Caco-2 (cell line): ENCODE measurements around the gene TM4SF20. TPM values are rescaled to one million over a fixed set of nuclear protein-coding genes. Genes with fewer than 3 reads are reported as not detected.

ENCODE experiments used
- BruUV-seq: library from RNA; stranded (reverse); fragments of 400-500 nt; replicated peaks from 2 replicates; lab custom pipeline; 2021; lab: Mats Ljungman, UMichigan
- CTCF ChIA-PET: fragments of 300-600 bp; sonication (Branson Sonifier 250); formaldehyde crosslinking; loops from one replicate; lab custom pipeline; 2022; ENCODE audit warnings: antibody characterized with exemption; lab: Charles Lee
- POLR2A ChIA-PET: fragments of 300-600 bp; sonication (Branson Sonifier 250); formaldehyde crosslinking; loops from one replicate; lab custom pipeline; 2022; ENCODE audit warnings: antibody characterized with exemption; lab: Charles Lee
- DNase-seq, 2 experiments: peaks; one replicate each; pipeline versions ENCODE4 v3.0.0 to v3.0.0-alpha.2; 2020 to 2022
- H3K27me3 ChIP-seq: replicated peaks from 2 replicates; pipeline ENCODE4 v1.6.0; 2011; ENCODE audit warnings: low read length; ENCODE audit not compliant: control insufficient read depth, insufficient read depth
- H3K36me3 ChIP-seq: 2 replicates; pipeline ENCODE4 v1.5.1; 2011; ENCODE audit warnings: low read length; ENCODE audit not compliant: control insufficient read depth, insufficient read depth
- H3K4me1 ChIP-seq: fragments of 250-450 bp; sonication (Bioruptor Pico); 2 replicates; pipeline ENCODE4 v1.5.1; 2020; ENCODE audit warnings: mild to moderate bottlenecking
- H3K4me3 ChIP-seq: 2 replicates; pipeline ENCODE4 v1.5.1; 2011; ENCODE audit warnings: low read depth, mild to moderate bottlenecking, control low read depth, low read length
- H3K9me3 ChIP-seq: fragments of 250-450 bp; sonication (Bioruptor Pico); 2 replicates; pipeline ENCODE4 v1.5.1; 2020; ENCODE audit warnings: mild to moderate bottlenecking, moderate library complexity
- H3K27ac Mint-ChIP-seq: one replicate; pipeline ENCODE4 v1.8.0; 2022; ENCODE audit warnings: mixed read lengths; ENCODE audit not compliant: unreplicated experiment
- H3K27me3 Mint-ChIP-seq: one replicate; pipeline ENCODE4 v1.8.0; 2022; ENCODE audit warnings: mixed read lengths; ENCODE audit not compliant: insufficient read depth, unreplicated experiment
- H3K36me3 Mint-ChIP-seq: one replicate; pipeline ENCODE4 v1.8.0; 2022; ENCODE audit warnings: mild to moderate bottlenecking, mixed read lengths; ENCODE audit not compliant: insufficient read depth, unreplicated experiment
- H3K4me1 Mint-ChIP-seq: one replicate; pipeline ENCODE4 v1.8.0; 2022; ENCODE audit warnings: low read depth, mixed read lengths; ENCODE audit not compliant: unreplicated experiment
- H3K4me3 Mint-ChIP-seq: one replicate; pipeline ENCODE4 v1.8.0; 2022; ENCODE audit warnings: mild to moderate bottlenecking, moderate library complexity, mixed read lengths; ENCODE audit not compliant: unreplicated experiment
- H3K9me3 Mint-ChIP-seq: one replicate; pipeline ENCODE4 v1.8.0; 2022; ENCODE audit warnings: mixed read lengths; ENCODE audit not compliant: unreplicated experiment
- intact Hi-C: fragments of 100-400 bp; cut with micrococcal nuclease; formaldehyde crosslinking; loops from one replicate; pipeline ENCODE4 v1.10.0; 2022; ENCODE audit not compliant: unreplicated experiment
- total RNA-seq: library from RNA; stranded (reverse); gene quantifications from 2 replicates; pipeline ENCODE4 v1.2.3, GENCODE V29; 2022
- TF ChIP-seq, protein P1 (sequence below), 2 experiments: fragments of 200-600 bp in 1 of 2; IDR thresholded peaks; 1 replicate in 1 of 2; 2 replicates in 1 of 2; pipeline versions ENCODE4 v1.5.1 to v1.8.0; 2011 to 2022; ENCODE audit warnings: antibody characterized with exemption in 1 of 2, control low read depth in 1 of 2, inconsistent platforms in 1 of 2, low read depth in 1 of 2, low read length in 1 of 2, mild to moderate bottlenecking in 1 of 2, moderate library complexity in 1 of 2; ENCODE audit not compliant: insufficient read depth in 1 of 2, severe bottlenecking in 1 of 2, unreplicated experiment in 1 of 2

Gene TM4SF20
- total RNA-seq, 1 experiment from 2014 or later, result 0.20 TPM

DNA sequence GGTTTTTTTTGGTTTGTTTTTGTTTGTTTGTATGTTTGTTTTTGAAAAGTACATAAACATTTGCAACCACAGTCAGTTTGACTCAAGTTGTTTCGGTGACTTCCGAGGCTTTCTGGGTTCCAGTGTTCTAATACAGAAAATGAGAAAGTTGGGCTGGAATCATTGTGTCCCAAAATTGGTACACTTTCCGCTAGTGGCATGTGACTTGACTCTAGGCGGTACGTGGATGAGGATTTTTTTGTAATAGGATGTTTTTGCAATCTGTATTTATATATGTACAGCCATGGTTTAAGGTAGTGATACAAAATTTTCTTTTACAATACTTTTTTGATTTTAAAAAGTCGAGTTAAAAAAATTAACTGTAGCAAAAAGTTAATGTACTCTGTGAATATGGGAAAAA lies 52.3 kb downstream of the TM4SF20 start:
- H3K27me3 Mint-ChIP-seq, result no peaks in the 10 kb centered on the region
- no peaks in the 10 kb centered on the region for H3K27me3 ChIP-seq
- CTCF ChIA-PET, result no interaction called here
- H3K4me1 ChIP-seq, result peaks cover 12% of the 10 kb centered on the region; the same call in 1 of the 2 replicates
- no peaks in the 10 kb centered on the region for H3K36me3 ChIP-seq
- peaks cover 10% of the 10 kb centered on the region; the same call in 1 of the 2 replicates for H3K9me3 ChIP-seq
- H3K4me1 Mint-ChIP-seq, result no peaks in the 10 kb centered on the region
- DNase-seq, result no peak
- intact Hi-C loops, result loop anchor here (10.0 kb wide), 1 partner anchor 162 kb away; the partner anchor contains the start of genes COL4A3 and COL4A4
- peaks cover 44% of the 10 kb centered on the region for H3K36me3 Mint-ChIP-seq
- POLR2A ChIA-PET, result no interaction called here
- H3K4me3 ChIP-seq, result peak overlapping the region; percentile 71
- TF ChIP-seq, protein P1, sequence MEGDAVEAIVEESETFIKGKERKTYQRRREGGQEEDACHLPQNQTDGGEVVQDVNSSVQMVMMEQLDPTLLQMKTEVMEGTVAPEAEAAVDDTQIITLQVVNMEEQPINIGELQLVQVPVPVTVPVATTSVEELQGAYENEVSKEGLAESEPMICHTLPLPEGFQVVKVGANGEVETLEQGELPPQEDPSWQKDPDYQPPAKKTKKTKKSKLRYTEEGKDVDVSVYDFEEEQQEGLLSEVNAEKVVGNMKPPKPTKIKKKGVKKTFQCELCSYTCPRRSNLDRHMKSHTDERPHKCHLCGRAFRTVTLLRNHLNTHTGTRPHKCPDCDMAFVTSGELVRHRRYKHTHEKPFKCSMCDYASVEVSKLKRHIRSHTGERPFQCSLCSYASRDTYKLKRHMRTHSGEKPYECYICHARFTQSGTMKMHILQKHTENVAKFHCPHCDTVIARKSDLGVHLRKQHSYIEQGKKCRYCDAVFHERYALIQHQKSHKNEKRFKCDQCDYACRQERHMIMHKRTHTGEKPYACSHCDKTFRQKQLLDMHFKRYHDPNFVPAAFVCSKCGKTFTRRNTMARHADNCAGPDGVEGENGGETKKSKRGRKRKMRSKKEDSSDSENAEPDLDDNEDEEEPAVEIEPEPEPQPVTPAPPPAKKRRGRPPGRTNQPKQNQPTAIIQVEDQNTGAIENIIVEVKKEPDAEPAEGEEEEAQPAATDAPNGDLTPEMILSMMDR (IDR thresholded peaks at IDR 0.05; ENCODE audit: insufficient read depth in 1 of 2, low read depth in 1 of 2, low read length in 1 of 2, severe bottlenecking in 1 of 2, unreplicated experiment in 1 of 2), result no peak
- BruUV-seq, result no TSS peak
- H3K27ac Mint-ChIP-seq, result no peak overlapping the region
- peak overlapping the region; percentile 80 for H3K4me3 Mint-ChIP-seq
- peaks cover 20% of the 10 kb centered on the region for H3K9me3 Mint-ChIP-seq

DNA sequence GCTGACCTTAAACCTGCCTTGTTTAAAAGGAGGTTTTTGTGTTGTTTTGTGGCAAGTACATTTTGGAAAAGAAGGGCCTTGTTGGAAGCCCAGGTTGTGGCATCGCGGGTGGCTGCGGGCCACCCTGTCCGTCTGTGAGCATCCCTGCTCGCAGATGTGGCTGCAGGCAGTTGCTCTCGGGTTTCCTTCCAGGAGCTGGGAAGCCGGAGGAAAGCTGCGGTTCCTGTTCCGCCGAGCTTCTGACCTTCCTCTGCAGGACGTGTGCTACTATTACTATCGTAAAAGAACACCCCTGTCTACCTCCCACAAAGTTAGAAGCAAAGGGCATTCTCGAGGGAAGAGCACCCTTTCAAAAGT lies 53.3 kb downstream of the TM4SF20 start:
- peak overlapping the region; percentile 71 for H3K4me3 ChIP-seq
- no peaks in the 10 kb centered on the region for H3K36me3 ChIP-seq
- peaks cover 12% of the 10 kb centered on the region; the same call in 1 of the 2 replicates for H3K4me1 ChIP-seq
- intact Hi-C loops, result loop anchor here (1.0 to 10.0 kb wide), 3 partner anchors 85 to 196 kb away; partner anchors contain the start of genes COL4A3 and COL4A4
- no peaks in the 10 kb centered on the region for H3K4me1 Mint-ChIP-seq
- peaks cover 36% of the 10 kb centered on the region for H3K36me3 Mint-ChIP-seq
- POLR2A ChIA-PET, result no interaction called here
- H3K27me3 ChIP-seq, result no peaks in the 10 kb centered on the region
- H3K27me3 Mint-ChIP-seq, result no peaks in the 10 kb centered on the region
- peaks cover 20% of the 10 kb centered on the region for H3K9me3 Mint-ChIP-seq
- H3K27ac Mint-ChIP-seq, result peak overlapping the region; percentile 84
- CTCF ChIA-PET, result interaction anchor here (0.5 to 0.7 kb wide), 2 partner anchors 11 to 205 kb away, joined by 3 read pairs; no protein-coding TSS in a partner anchor
- peaks cover 10% of the 10 kb centered on the region; the same call in 1 of the 2 replicates for H3K9me3 ChIP-seq
- peak; percentile 31 to 34 for DNase-seq
- no TSS peak for BruUV-seq
- TF ChIP-seq, protein P1 (IDR thresholded peaks at IDR 0.05; ENCODE audit: insufficient read depth in 1 of 2, low read depth in 1 of 2, low read length in 1 of 2, severe bottlenecking in 1 of 2, unreplicated experiment in 1 of 2), result no peak
- peak overlapping the region; percentile 80 for H3K4me3 Mint-ChIP-seq

DNA sequence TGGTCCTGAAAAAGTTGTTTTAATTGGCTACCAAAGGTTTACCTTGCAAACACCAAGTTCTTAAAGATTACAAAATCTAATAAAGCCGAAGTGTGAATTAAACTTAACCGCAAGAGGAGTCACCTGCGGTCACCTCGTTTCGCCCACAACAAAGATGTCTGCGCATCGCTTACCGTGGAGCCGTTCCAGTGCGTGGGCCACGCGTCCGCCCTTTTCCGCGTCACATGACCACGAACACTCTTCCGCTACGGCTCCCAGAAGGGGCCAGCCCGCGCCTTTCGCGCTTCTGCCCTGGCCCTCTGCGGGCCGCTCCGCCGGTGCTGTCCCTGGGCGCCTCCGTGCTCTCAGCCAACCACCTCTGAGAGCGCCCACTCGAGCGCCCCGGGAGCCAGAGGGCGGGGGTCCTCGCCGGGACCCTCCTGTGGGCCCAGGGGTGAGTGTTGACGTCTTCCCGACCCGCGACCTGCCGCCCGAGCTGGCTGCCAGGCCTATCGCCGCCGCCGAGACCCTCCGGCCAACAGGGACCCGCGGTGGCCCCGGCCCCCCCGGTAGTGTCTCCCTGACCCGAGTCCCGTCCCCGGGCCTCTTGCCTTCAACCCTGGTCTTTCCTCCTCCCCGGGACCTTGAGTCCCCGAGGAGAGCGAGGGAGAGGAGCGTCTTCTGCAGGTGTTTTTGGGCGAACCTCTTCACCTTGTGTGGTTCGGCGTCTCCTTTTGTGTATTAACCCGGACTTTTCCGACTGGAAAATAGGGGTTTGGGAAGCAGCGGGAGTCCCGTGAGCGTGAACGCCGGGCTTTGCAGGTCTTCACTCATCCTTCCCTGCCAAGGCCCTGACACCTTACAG lies 53.9 kb downstream of the TM4SF20 start, which contains the start of gene MFF:
Gene MFF (plus strand): TSS at position 257 of the 844 bp plus-strand sequence. CDS start 5,415 bp downstream, outside the sequence.
- Histone ChIP-seq H3K27me3 (no peaks in the 10 kb centered on the region), H3K36me3 (no peaks in the 10 kb centered on the region), H3K9me3 (peaks cover 10% of the 10 kb centered on the region; the same call in 1 of the 2 replicates), H3K4me3 (peak within 1 kb of the TSS; percentile 71), H3K4me1 (peaks cover 12% of the 10 kb centered on the region; the same call in 1 of the 2 replicates)
- no peaks in the 10 kb centered on the region for H3K27me3 Mint-ChIP-seq
- no TSS peak for BruUV-seq
- POLR2A ChIA-PET, result interaction anchor here (0.6 kb wide), 1 partner anchor 142 kb away, joined by 9 read pairs; no protein-coding TSS in a partner anchor
- H3K4me3 Mint-ChIP-seq, result peak within 1 kb of the TSS; percentile 80
- CTCF ChIA-PET, result interaction anchor here (0.5 to 0.8 kb wide), 3 partner anchors 12 to 204 kb away, joined by 3 read pairs; no protein-coding TSS in a partner anchor
- H3K36me3 Mint-ChIP-seq, result peaks cover 31% of the 10 kb centered on the region
- peak within 1 kb of the TSS; percentile 84 for H3K27ac Mint-ChIP-seq
- H3K4me1 Mint-ChIP-seq, result no peaks in the 10 kb centered on the region
- DNase-seq, result peak; percentile 87 to 89
- H3K9me3 Mint-ChIP-seq, result peaks cover 20% of the 10 kb centered on the region
- TF ChIP-seq, protein P1 (IDR thresholded peaks at IDR 0.05; ENCODE audit: insufficient read depth in 1 of 2, low read depth in 1 of 2, low read length in 1 of 2, severe bottlenecking in 1 of 2, unreplicated experiment in 1 of 2), result peak in 1 of 2 experiments; percentile 26
- intact Hi-C loops, result loop anchor here (1.0 to 10.0 kb wide), 4 partner anchors 12 to 195 kb away; partner anchors contain the start of genes COL4A3 and COL4A4
